ENCODE results near the gene PNMA8A.

- TF ChIP-seq CTCF (conservative IDR thresholded peaks at IDR 0.05; ENCODE audit: low read length) (no peak), EZH2phosphoT487 (IDR thresholded peaks at IDR 0.05; ENCODE audit: borderline replicate concordance, low read depth, low read length) (no peak)
Observed at GRCh38 chr19:46489445-46490272, 18.3 kb upstream of the PNMA8A start.
